Urothelium cell line (cell line): Measurements from ENCODE around the gene AGO4.
"Not testable (repeated sequence)": the region's sequence is repeated elsewhere in the genome, so short reads cannot be mapped to it uniquely, and the experiment has no call there.

Experiments used
- DNase-seq: peaks from one replicate; pipeline ENCODE4 v3.0.0; 2011; ENCODE audit warnings: low spot score, mixed read lengths
- FAIRE-seq: peaks from 2 replicates; lab custom pipeline; 2011; peaks lifted over from hg19 to GRCh38; lab: Jason Lieb, UNC

The AGO4 gene

DNA sequence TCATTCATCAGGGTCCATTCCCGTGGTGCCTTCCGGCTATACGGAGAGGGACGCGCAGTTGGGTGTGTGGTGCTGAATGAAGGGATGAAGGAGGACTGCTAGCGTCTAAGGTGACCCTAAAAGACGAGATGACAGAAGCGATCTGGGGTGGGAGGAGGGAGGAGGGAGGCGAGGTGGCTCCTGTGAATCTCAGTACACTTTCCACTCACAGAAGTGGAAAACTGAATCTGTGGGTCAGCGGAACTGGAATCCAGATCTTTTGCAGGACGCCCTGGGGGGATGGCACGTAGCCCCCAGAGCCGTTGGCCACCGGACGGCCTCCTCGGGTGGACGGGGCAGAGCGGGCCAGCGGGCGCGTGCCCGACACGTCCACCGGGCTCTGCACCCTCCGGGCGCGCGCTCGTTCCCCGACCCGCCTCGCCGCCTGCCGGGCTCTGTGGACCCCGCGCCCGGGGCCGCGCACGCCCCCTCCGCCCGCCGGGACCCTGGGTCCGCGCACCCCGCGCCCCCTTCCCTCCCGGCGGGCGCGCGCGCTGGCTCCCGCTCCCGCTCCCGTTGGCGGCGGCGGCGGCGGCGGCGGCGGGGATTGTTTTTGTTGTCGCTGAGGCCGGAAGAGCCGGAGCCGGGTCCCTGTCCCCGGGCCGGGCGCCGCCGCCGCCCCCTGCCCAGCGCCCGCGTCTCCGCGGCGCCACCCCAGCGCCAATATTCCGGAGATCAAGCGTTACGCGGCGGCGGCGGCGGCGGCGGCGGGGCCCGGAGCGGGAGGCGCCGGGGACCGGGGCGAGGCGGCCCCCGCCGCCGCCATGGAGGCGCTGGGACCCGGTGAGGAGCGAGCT, at the start of gene AGO4:
Gene AGO4, plus strand, starts transcription at position 403 of the 836 bp plus-strand sequence. Its CDS starts 401 bp downstream, at position 804.
- FAIRE-seq (no peak), DNase-seq (peak; percentile 83)

DNA sequence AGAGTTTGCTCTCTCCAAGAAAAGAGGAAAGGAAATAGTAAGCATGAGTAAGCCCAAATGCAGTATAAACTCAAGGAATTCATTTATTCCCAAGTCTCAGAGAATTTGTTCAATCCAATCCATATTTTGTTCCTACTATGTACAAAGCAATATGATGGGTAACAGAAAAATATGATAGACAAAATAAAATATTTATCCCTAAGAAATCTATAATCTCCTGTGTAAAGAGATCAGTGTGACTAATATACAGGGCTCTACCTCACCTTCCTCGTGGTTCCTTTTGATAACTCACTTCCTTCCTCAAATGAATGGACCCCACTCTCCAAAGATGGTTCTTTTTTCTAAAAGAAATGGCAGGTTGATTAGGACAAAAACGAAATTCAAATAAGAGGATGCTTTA, 45.7 kb upstream of the AGO4 start:
- DNase-seq (no peak), FAIRE-seq (no peak)

DNA sequence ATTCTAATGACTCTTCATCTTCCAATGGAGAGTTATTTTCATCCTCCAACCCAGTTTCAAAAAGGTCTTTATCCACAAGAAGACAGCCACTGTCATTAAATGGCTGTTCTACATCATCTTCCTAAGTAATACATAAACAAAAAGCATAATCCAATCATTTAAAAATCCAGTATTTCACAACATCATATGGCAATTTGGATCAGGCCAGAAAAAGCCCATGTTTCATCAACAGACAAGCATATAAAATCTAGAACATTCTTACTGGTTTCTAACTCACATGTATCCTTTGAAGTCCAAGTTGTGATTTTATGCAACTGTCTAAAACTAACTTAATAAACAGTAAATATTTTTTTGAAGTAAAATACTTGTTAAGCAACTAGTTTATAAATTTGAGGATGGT, 44.6 kb upstream of the AGO4 start:
- DNase-seq, result no peak
- no peak for FAIRE-seq

DNA sequence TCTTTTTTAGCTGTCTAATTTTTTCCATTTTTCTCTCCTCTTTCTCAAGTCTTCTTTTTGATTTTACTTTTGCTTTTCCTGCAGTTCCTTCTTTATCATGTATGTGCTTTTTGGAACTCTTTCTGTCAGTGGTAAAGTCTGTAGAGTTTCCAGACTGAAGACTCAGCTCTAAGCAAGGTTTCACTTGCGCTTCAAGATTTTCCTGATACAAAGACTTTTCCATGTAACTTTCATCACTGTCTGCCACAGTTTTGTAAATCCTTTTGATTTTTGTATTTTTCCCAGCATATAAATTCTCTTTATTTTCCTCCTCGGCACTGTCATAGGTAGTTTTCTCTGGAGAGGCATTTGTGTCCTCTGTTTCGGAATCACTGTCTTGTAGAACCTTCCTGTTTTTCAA, 43.5 kb upstream of the AGO4 start:
- DNase-seq (no peak), FAIRE-seq (no peak)

DNA sequence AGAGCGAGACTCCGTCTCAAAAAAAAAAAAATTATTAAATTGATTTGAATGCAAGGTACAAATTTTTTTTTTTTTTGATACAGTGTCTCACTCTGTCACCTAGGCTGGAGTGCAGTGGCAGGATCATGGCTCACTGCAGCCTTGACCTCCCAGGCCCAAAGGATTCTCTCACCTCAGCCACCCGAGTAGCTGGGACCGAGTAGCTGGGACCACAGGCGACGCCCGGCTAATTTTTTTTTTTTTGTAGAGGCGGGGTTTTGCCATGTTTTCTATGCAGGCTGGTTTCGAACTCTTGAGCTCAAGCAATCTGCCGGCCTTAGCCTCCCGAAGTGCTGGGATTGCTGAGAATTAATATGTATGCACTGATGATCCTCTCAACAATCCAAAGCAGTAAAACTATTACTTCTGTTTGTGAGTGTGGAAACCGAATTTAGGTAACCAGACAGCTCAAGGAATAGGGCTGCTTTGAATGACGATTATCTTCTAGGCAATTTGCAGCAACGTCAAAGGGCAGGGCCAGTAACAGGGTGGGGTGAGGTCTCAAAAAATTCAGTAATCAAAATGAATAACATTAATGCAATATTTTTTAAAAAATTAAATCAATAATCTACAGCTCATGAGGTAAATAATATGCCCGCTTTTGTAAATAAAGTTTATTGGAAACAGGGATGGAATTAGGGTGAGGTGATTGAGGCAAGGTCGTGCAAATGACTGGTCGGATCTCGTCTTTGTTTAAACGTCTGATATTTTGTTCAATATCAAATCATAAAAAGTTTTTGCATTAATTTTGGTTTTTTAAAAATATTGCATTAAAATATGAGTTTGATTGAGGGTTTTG, 39.2 kb upstream of the AGO4 start:
- no peak for FAIRE-seq

DNA sequence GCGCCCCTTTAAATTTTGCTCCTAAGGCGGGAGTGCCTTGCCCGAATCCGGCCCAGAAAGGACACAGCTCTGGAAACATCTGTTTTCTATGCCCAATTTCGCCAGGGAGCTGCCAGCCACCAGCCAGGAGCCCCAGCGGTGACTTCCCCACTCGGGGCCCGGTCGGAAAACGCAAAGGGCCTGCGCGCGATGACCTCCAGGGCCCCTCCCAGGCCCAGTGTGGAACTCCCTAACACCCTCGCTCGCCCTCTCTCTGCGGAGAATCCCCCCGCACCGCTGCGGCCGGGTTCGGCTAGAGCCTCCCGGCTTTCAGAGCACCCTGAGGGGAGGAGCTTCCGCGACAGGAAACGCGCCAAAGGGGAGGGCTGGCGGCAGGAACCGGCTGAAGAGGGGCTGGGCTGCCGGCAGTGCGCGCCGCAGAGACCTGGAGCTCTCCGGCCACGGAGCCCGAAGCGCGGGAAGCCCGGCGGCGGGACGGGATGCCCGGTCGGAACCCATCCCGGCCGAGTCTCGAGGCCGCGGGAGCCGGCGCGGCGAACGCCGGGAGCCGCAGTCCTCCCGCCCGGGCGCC, 38.5 kb upstream of the AGO4 start:
- FAIRE-seq, result no peak
- DNase-seq, result peak; percentile 92

More for the DNA sequence above, 39.2 kb upstream of the AGO4 start:
- no peak for DNase-seq

DNA sequence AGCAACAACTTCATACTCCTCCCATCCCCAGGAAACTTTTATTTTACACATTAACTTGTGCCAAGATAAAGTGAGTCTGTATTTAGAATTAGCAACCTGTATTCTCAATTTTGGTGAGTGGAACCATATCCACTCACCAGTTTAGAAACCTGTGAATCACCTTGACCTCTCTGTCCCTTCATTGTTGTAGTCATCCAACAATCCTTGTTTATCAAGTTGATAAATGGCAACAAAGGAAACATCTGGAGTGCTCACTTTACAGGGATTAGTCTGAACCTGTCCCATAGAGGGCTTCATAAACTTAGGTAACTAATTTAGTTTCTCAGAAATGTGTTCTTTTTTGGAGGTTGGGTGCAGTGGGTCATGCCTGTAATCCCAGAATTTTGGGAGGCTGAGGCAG, 34.1 kb upstream of the AGO4 start:
- DNase-seq (no peak), FAIRE-seq (no peak)

DNA sequence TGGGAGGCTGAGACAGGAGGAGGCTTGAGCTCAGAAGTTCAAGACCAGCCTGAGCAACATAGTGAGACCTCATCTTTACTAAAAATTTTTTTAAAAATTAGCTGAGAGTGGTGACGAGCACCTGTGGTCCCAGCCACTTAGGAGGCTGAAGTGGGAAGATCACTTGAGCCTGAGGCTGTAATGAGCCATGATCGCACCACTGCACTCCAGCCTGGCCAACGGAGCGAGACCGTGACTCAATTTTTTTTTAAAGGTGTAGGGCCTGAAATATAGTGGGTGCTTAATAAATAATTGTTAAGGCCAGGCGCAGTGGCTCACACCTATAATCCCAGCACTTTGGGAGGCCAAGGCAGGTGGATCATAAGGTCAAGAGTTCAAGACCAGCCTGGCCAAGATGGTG, 31.6 kb upstream of the AGO4 start:
- FAIRE-seq, DNase-seq: not testable (repeated sequence)

DNA sequence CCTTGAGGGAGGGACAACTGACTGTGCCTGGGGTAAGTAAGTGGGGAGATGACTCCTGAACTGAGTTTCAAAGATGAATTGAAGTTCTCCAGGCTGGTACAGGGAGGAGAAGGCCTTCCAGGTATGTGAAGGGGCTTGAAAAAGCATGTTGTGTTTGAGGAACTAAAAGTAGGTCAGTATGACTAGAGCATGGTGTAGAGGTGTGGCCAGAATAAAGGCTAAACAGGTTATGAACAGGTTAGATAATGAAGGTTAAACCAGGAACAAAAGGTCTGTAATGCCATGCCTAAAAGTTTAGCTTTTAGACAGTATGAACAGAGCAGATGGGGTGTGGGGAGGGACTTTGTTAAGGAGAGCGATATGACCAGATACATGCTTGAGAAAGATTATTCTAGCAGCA, 30.7 kb upstream of the AGO4 start:
- FAIRE-seq, result no peak
- no peak for DNase-seq

DNA sequence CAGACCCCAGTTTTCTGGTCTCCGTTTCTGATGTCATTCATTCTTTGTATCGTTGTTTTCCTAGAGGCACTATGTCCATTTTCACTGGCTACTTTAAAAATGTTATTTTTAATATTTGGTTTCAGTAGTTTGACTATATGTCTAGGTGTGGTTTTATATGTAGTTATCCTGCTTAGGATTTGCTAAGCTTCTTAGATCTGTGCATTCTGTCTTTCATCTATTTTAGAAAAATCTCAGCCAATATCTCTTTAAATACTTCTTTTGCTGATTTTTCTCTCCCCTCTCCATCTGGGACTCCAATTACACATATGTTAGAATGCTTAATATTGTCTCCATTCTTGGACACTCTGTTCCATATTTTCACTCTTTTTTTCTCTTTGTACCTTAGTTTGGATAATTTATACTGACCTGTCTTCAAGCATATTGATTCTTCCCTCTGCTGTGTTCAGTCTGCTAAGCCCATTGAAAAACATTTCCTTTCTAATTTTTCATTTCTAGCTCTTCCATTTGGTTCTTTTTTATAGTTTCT, 24.7 kb upstream of the AGO4 start:
- no peak for DNase-seq
- FAIRE-seq, result no peak

DNA sequence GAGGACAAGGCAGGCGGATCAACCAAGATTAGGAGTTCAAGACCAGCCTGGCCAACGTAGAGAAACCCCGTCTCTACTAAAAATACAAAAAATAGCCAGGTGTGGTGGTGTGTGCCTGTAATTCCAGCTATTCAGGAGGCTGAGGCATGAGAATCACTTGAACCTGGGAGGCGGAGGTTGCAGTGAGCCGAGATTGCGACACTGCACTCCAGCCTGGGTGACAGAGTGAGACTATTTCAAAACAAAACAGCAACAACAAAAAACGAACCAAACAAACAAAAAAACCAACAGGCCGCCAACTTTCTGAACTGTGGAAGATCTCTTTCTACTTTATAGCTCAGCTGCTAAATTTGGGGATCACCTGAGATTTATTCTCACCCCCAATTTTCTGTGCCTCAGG, 23.5 kb upstream of the AGO4 start:
- DNase-seq, FAIRE-seq: not testable (repeated sequence)

DNA sequence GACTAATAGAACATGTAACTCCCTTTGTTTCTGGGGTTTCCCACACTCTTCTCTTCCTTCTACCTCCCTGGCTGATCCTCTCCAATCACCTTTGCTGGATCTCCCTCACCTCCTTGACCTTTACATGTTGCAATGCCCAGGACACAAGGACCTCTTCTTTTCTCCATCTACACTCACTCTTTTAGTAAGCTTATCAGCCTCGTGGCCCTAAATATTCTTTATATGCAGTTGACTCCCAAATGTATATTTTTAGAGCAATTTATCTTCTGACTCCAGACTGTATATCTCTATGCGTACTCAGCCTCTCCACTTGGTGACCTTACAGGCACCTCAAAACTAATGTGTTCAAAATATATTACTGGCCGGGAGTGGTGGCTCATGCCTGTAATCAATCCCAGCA, 19.7 kb upstream of the AGO4 start:
- no peak for DNase-seq
- no peak for FAIRE-seq

DNA sequence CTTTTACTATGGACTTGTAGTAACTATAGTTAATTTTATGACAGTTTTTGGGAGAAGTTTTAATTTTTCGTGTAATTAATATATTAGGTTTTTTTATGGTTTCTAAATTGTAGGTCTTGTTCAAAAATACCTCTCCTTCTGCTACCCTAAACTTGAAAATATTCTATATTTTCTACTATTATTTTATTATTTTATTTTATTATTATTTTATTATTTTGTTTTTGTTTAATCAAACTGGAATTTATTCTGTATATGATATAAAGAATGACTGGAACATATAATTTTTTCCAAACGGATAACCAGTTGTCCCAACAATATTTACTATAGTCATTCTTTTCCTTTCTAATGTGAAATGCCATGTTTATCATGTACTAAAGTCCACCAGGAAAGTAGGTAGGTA, 17.1 kb upstream of the AGO4 start:
- DNase-seq (no peak), FAIRE-seq (no peak)

DNA sequence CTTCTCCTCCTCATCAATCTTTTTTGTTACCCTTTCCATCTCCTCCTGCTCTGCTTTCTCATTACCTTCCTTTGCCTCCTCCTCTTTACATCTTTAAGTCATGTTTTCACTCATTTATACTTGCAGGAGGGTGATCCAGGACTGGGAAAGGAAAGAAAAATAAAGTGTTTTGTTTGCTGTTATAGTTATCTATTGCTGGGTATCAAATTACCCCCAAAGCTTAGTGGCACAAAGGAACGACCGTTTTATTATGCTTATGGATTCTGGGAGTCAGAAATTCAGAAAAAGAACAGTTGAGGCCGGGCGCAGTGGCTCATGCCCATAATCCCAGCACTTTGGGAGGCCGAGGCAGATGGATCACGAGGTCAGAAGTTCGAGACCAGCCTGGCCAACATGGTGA, 12.5 kb upstream of the AGO4 start:
- DNase-seq (no peak), FAIRE-seq (no peak)

DNA sequence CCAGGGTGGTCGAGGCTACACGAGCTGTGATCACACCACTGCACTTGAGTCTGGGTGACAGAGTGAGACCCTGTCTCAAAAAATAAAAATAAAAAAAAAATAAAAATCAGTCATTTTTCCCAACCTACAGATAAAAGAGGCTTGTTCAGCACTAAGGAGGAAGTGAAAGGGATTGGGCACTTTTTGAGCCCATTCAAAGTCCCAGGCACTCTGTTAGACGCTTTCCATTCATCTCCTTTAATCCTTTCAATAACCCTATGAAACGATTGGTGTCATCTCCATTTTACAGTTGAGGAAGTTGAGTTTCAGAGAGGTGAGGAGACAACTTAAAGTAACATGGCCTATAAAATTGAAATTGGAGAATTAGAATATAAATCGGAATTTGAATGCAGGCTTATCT, 10.4 kb upstream of the AGO4 start:
- no peak for FAIRE-seq

DNA sequence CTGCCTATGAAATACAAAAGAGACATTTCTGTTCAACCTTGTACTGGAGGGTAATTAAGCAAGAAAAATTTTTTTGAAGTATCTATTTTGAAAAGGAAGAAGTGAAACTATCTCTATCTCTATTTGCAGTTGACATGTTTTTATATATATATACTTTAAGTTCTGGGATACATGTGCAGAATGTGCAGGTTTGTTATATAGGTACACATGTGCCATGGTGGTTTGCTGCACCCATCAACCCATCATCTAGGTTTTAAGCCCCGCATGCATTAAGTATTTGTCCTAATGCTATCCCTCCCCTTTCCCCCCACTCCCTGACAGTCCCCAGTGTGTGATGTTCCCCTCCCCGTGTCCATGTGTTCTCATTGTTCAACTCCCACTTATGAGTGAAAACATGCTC, 9.8 kb upstream of the AGO4 start:
- not testable (repeated sequence) for DNase-seq, FAIRE-seq

More for the DNA sequence above, 10.4 kb upstream of the AGO4 start:
- no peak for DNase-seq

DNA sequence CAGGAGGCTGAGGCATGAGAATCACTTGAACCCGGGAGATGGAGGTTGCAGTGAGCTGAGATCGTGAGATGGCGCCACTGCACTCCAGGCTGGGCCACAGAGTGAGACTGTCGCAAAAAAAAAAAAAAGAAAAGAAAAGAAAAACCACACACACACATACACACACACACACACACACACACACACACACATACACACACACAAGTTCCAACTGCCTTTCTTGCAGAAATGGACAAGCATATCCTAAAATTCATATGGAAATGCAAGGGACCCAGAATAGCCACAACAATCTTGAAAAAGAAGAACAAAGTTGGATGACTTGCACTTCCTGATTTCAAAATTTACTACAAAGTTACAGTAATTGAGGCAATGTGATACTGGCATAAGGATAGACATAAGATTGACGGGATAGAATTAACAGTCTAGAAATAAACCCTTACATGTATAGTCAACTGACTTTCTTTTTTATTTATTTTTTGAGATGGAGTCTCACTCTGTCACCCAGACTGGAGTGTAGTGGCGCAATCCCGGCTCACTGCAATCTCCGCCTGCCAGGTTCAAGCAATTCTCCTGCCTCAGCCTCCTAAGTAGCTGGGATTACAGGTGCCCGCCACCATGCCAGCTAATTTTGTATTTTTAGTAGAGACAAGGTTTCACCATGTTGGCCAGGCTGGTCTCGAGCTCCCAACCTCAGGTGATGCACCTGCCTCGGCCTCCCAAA, 7.5 kb upstream of the AGO4 start:
- not testable (repeated sequence) for FAIRE-seq, DNase-seq

DNA sequence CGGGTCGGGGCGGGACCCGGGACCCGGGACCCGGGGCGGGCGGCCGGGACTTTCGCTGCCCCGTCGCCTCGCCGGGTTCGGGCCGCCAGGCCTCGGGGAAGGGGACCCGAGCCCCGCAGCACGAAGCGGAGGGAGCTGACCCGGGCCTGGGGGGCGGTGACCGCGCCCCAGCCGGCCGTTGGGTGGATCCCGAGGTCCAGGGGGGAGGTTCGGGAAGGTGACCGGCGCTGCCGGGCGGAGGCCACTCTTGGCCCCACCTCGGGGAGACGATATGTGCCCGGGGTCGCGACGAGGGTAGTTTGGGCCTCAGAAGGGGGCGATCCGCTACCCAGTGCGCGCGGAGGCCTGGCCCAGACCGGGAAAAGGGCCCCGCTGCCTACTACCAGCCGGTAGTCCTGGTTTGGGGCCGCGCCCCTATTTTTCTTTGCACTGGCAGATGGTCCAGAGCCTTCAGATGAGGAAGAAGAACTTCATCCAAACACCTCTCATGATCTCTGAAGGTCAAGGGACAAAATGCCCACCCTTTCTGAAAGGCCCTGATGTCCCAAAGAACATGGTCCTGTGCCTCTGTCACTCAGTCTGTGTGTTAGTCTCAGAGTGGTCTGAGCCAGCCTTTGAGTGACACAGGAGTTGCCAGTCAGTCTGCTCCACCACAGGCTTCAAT, 766 bp downstream of the AGO4 start:
- DNase-seq (peak; percentile 31), FAIRE-seq (no peak)

DNA sequence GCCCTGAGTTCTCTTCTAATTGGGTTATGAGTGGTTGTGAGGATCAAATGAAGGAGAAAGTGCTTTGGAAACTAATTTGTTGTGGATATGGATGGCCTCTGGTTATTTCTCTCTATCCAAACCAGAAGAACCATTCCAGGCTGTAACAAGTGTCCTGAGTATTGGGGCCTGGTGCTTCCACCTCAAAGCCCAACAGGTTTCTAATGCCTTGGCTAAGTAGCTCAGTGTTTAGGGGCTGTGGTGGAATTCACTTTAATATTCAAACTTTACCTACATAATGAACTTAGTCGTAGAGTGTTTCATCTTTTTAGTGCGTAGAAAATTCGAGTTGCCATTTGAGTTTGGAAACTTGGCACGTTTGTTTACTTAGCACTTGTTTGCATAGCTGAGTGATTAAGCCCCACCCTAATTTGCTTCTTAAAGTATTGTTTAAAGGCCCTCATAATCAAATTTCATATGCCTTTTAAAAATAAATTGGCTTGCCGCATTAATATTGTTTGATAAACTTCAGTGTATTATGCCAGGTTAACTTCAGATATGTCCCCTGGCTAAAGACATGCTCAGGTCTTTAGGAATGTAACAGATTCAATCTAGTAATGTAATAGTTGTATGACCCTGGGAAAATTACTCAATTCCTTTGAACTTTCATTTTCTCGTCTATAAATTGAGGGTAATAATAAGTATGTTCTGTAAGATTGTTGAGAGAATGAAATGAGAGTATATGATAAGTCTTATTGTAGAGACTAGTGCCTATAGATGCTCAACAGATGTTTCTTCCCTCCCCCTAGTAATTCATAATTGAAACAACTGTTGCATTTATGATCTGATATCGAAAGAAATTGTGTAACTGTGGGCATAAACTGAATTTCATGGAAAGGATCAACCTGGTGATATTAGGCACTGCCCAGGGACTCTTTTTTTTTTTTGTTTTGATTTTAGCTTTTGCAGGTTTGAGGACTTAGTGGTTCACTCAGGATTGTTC, 1.6 kb downstream of the AGO4 start:
- no peak for FAIRE-seq
- DNase-seq, result no peak
